KMS-11 (cell line): ENCODE data around the gene OR1A1.

ENCODE experiments used
- H2AFZ ChIP-seq: fragments of 200-600 bp; sonication (generic); 2 replicates; pipeline ENCODE4 v1.6.1; 2016; ENCODE audit warnings: antibody characterized with exemption, mixed run types, low read depth
- H3K27ac ChIP-seq: fragments of 200-600 bp; sonication (generic); 2 replicates; pipeline ENCODE4 v1.6.1; 2016; ENCODE audit warnings: mild to moderate bottlenecking, mixed run types
- H3K27me3 ChIP-seq: fragments of 200-600 bp; sonication (generic); 2 replicates; pipeline ENCODE4 v1.6.1; 2017; ENCODE audit warnings: mild to moderate bottlenecking, low read depth, mixed run types, moderate library complexity; ENCODE audit not compliant: insufficient read depth
- H3K36me3 ChIP-seq: fragments of 200-600 bp; sonication (generic); 2 replicates; pipeline ENCODE4 v1.6.1; 2017; ENCODE audit warnings: mild to moderate bottlenecking, mixed run types; ENCODE audit not compliant: insufficient read depth
- H3K4me1 ChIP-seq: fragments of 200-600 bp; sonication (generic); 2 replicates; pipeline ENCODE4 v1.6.1; 2016; ENCODE audit warnings: mild to moderate bottlenecking, low read depth, mixed run types; ENCODE audit not compliant: poor library complexity, severe bottlenecking
- H3K4me2 ChIP-seq: fragments of 200-600 bp; sonication (generic); 2 replicates; pipeline ENCODE4 v1.7.0; 2016; ENCODE audit warnings: mild to moderate bottlenecking, mixed run types
- H3K4me3 ChIP-seq: fragments of 200-600 bp; sonication (generic); IDR thresholded peaks from 2 replicates; pipeline ENCODE4 v1.6.1; 2017; ENCODE audit warnings: low read depth, low read length, mixed read lengths; ENCODE audit not compliant: insufficient read depth
- H3K79me2 ChIP-seq: fragments of 200-600 bp; sonication (generic); 2 replicates; pipeline ENCODE4 v1.6.1; 2016; ENCODE audit warnings: low read depth, mixed run types; ENCODE audit not compliant: insufficient read depth
- H3K9ac ChIP-seq: fragments of 200-600 bp; sonication (generic); 2 replicates; pipeline ENCODE4 v1.6.1; 2016; ENCODE audit warnings: mild to moderate bottlenecking, mixed run types
- H4K20me1 ChIP-seq: fragments of 200-600 bp; sonication (generic); 2 replicates; pipeline ENCODE4 v1.6.1; 2016; ENCODE audit warnings: mild to moderate bottlenecking, mixed run types; ENCODE audit not compliant: insufficient read depth
- CTCF ChIP-seq: fragments of 200-600 bp; sonication (generic); conservative IDR thresholded peaks from 2 replicates; pipeline ENCODE4 v1.6.1; 2017; ENCODE audit warnings: low read depth, mild to moderate bottlenecking, antibody characterized with exemption, low read length, moderate library complexity, mixed read lengths

Gene OR1A1

GRCh38 chr17:3256575-3256974 is 49.1 kb downstream of the OR1A1 start:
- Histone ChIP-seq H3K79me2 (no peaks in the 10 kb centered on the region), H3K36me3 (no peaks in the 10 kb centered on the region), H3K4me3 (no peak overlapping the region), H3K4me1 (no peaks in the 10 kb centered on the region), H2AFZ (no peak overlapping the region), H3K27me3 (no peaks in the 10 kb centered on the region), H3K9ac (no peak overlapping the region), H3K4me2 (no peak overlapping the region), H4K20me1 (no peaks in the 10 kb centered on the region), H3K27ac (no peak overlapping the region)
- no peak for TF ChIP-seq CTCF

- H3K27ac ChIP-seq, result no peak overlapping the region
- no peak overlapping the region for H3K4me3 ChIP-seq
- no peak for TF ChIP-seq CTCF
- H3K9ac ChIP-seq, result no peak overlapping the region
- H3K4me2 ChIP-seq, result no peak overlapping the region
- H3K4me1 ChIP-seq, result no peaks in the 10 kb centered on the region
- no peaks in the 10 kb centered on the region for H4K20me1 ChIP-seq
- H3K79me2 ChIP-seq, result no peaks in the 10 kb centered on the region
- no peak overlapping the region for H2AFZ ChIP-seq
- no peaks in the 10 kb centered on the region for H3K36me3 ChIP-seq
- H3K27me3 ChIP-seq, result no peaks in the 10 kb centered on the region
Observed at GRCh38 chr17:3260163-3260562, 52.7 kb downstream of the OR1A1 start.

DNA sequence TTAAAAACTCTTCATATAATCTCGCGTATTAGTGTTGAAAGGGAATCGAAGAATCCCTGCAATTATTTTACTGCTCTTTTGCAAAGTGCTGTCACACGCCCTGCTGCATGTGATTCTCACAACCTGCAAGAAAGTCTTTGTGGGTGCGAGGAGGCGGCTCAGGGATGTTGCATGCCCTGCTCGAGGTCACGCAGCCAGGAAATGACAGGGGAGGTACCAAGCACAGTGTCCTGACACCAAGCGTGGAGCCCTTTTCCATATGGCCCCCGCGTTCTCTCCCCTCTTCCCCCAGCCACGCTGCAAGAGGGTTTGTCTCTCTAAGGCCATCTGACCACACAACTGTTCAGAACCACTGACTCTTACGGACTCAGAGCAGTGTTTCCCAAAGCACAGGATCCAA is 53.1 kb downstream of the OR1A1 start:
- Histone ChIP-seq H3K27ac (no peak overlapping the region), H3K4me3 (no peak overlapping the region), H4K20me1 (no peaks in the 10 kb centered on the region), H3K79me2 (no peaks in the 10 kb centered on the region), H2AFZ (no peak overlapping the region), H3K27me3 (no peaks in the 10 kb centered on the region), H3K9ac (no peak overlapping the region), H3K4me2 (no peak overlapping the region), H3K36me3 (no peaks in the 10 kb centered on the region), H3K4me1 (no peaks in the 10 kb centered on the region)
- TF ChIP-seq CTCF, result no peak
